ENCODE results near the gene PTPRA.

The PTPRA gene

GRCh38 chr20:3041854-3042409 lies 168.7 kb downstream of the PTPRA start:
- ChIA-PET POLR2A (no interaction called here), CTCF (interaction anchor here (1.3 to 1.4 kb wide), 2 partner anchors 12 to 177 kb away, joined by 3 to 5 read pairs; no protein-coding TSS in a partner anchor)
- no peak for TF ChIP-seq CTCF (IDR thresholded peaks at IDR 0.05; ENCODE audit: control extremely low read depth, extremely low read depth, low read depth, missing control alignments)
- DNase-seq (ENCODE audit: extremely low spot score), result no peak

- no peak for TF ChIP-seq CTCF (IDR thresholded peaks at IDR 0.05; ENCODE audit: control extremely low read depth, extremely low read depth, low read depth, missing control alignments)
- no peak for DNase-seq (ENCODE audit: extremely low spot score)
- ChIA-PET POLR2A (no interaction called here), CTCF (interaction anchor here (1.3 to 1.4 kb wide), 2 partner anchors 11 to 176 kb away, joined by 3 to 5 read pairs; no protein-coding TSS in a partner anchor)
Observed at GRCh38 chr20:3042625-3043024, 169.3 kb downstream of the PTPRA start.

GRCh38 chr20:3043322-3043721 lies 170.0 kb downstream of the PTPRA start, which contains the start of gene GNRH2:
GNRH2 (plus strand) TSS chr20:3043622; CDS start chr20:3044415, 793 bp downstream.
- ChIA-PET POLR2A (no interaction called here), CTCF (interaction anchor here (2.9 kb wide), 1 partner anchor 10 kb away, joined by 15 read pairs; no protein-coding TSS in a partner anchor)
- no peak for TF ChIP-seq CTCF (IDR thresholded peaks at IDR 0.05; ENCODE audit: control extremely low read depth, extremely low read depth, low read depth, missing control alignments)
- no peak for DNase-seq (ENCODE audit: extremely low spot score)

- ChIA-PET CTCF (interaction anchor here (2.9 kb wide), 1 partner anchor 9 kb away, joined by 15 read pairs; no protein-coding TSS in a partner anchor), POLR2A (no interaction called here)
- DNase-seq (ENCODE audit: extremely low spot score), result no peak
- no peak for TF ChIP-seq CTCF (IDR thresholded peaks at IDR 0.05; ENCODE audit: control extremely low read depth, extremely low read depth, low read depth, missing control alignments)
Observed at GRCh38 chr20:3044336-3044965, 171.2 kb downstream of the PTPRA start.

- DNase-seq (ENCODE audit: extremely low spot score), result peak; percentile 87
- CTCF ChIA-PET, result interaction anchor here (2.9 kb wide), 1 partner anchor 9 kb away, joined by 15 read pairs; no protein-coding TSS in a partner anchor
- POLR2A ChIA-PET, result no interaction called here
- no peak for TF ChIP-seq CTCF (IDR thresholded peaks at IDR 0.05; ENCODE audit: control extremely low read depth, extremely low read depth, low read depth, missing control alignments)
Observed at GRCh38 chr20:3045042-3045815, 171.9 kb downstream of the PTPRA start.
